HCT116 (cell line): ENCODE measurements around the gene TMEM144. TPM values are rescaled to one million over a fixed set of nuclear protein-coding genes. Genes with fewer than 3 reads are reported as not detected.

Source experiments
- ATAC-seq: fragments of 200-7000 bp; cut with Tn5 transposase; 2 replicates; pipeline ENCODE4 v1.9.1; 2020; ENCODE audit warnings: mild to moderate bottlenecking, moderate library complexity
- BruUV-seq: library from RNA; stranded (reverse); fragments of 400-500 nt; replicated peaks from 2 replicates; lab custom pipeline; 2021; lab: Mats Ljungman, UMichigan
- CTCF ChIA-PET: fragments of 300-600 bp; sonication (Branson Sonifier 250); formaldehyde crosslinking; loops from one replicate; lab custom pipeline; 2021; ENCODE audit warnings: antibody characterized with exemption; lab: Charles Lee
- POLR2A ChIA-PET: fragments of 300-600, 350-600 bp; sonication (Branson Sonifier 250); formaldehyde crosslinking; loops from one replicate; lab custom pipeline; 2021; ENCODE audit warnings: antibody characterized with exemption; lab: Charles Lee
- RAD21 ChIA-PET, 2 experiments: fragments of 300-600 bp; sonication (Branson Sonifier 250); formaldehyde crosslinking; loops; one replicate each; lab custom pipeline; 2023; ENCODE audit warnings: low total read pairs in 2 of 2; ENCODE audit not compliant: uncharacterized antibody in 2 of 2, unreplicated experiment in 2 of 2, low non-redundant PET in 1 of 2; lab: Charles Lee
- DNase-seq: peaks from one replicate; pipeline ENCODE4 v3.0.0-alpha.2; 2010; ENCODE audit warnings: low read depth, low spot score
- H2AFZ ChIP-seq: fragments of 200-600 bp; shearing (Covaris generic), sonication (generic); 2 replicates; pipeline ENCODE4 v1.6.1; 2017; ENCODE audit warnings: low read depth, mixed run types, mixed read lengths, antibody characterized with exemption, low read length; ENCODE audit not compliant: poor library complexity, severe bottlenecking
- H3K27ac ChIP-seq: 2 replicates; pipeline ENCODE4 v1.5.1; 2012; ENCODE audit warnings: low read depth, low read length
- H3K27me3 ChIP-seq: fragments of 200-600 bp; sonication (generic); 2 replicates; pipeline ENCODE4 v1.6.1; 2016; ENCODE audit warnings: mixed run types, low read length, mixed read lengths; ENCODE audit not compliant: insufficient read depth
- H3K36me3 ChIP-seq, 2 experiments: fragments of 200-500 bp in 1 of 2; fragments of 200-600 bp in 1 of 2; sonication (Bioruptor generic) in 1 of 2; sonication (generic) in 1 of 2; 2 replicates each; pipeline versions ENCODE4 v1.5.1 to v1.6.1; 2014 to 2016; ENCODE audit warnings: low read length in 2 of 2, inconsistent platforms in 1 of 2, mixed read lengths in 1 of 2, mixed run types in 1 of 2; ENCODE audit not compliant: insufficient read depth in 2 of 2, control insufficient read depth in 1 of 2
- H3K4me1 ChIP-seq, 2 experiments: fragments of 200-600 bp in 1 of 2; sonication (generic) in 1 of 2; 2 replicates each; pipeline versions ENCODE4 v1.5.1 to v1.6.1; 2012 to 2017; ENCODE audit warnings: low read length in 2 of 2, inconsistent platforms in 1 of 2, mild to moderate bottlenecking in 1 of 2, mixed read lengths in 1 of 2, mixed run types in 1 of 2, moderate library complexity in 1 of 2; ENCODE audit not compliant: insufficient read depth in 2 of 2, control insufficient read depth in 1 of 2
- H3K4me2 ChIP-seq: fragments of 200-600 bp; sonication (generic); 2 replicates; pipeline ENCODE4 v1.6.1; 2017; ENCODE audit warnings: mixed run types, low read length, mixed read lengths
- H3K4me3 ChIP-seq, 2 experiments: fragments of 200-600 bp in 1 of 2; sonication (generic) in 1 of 2; replicated peaks in 1 of 2; 2 replicates each; pipeline ENCODE4 v1.5.1; 2011 to 2016; ENCODE audit warnings: low read length in 2 of 2, control low read depth in 1 of 2, low read depth in 1 of 2, mild to moderate bottlenecking in 1 of 2, mixed read lengths in 1 of 2, mixed run types in 1 of 2
- H3K79me2 ChIP-seq: fragments of 200-600 bp; sonication (generic); 2 replicates; pipeline ENCODE4 v1.6.1; 2017; ENCODE audit warnings: mild to moderate bottlenecking, mixed run types, low read length, moderate library complexity, mixed read lengths; ENCODE audit not compliant: insufficient read depth
- H3K9ac ChIP-seq: fragments of 200-600 bp; sonication (generic); 2 replicates; pipeline ENCODE4 v1.6.1; 2016; ENCODE audit warnings: low read length, mixed read lengths
- H3K9me2 ChIP-seq: fragments of 200-600 bp; sonication (generic), shearing (Covaris generic); 2 replicates; pipeline ENCODE4 v1.6.1; 2017; ENCODE audit warnings: mixed run types, mild to moderate bottlenecking, moderate library complexity; ENCODE audit not compliant: insufficient read depth
- H3K9me3 ChIP-seq, 2 experiments: fragments of 200-500 bp in 1 of 2; fragments of 200-600 bp in 1 of 2; sonication (Bioruptor generic) in 1 of 2; sonication (generic) in 1 of 2; 2 replicates each; pipeline ENCODE4 v1.6.1; 2014 to 2017; ENCODE audit warnings: low read length in 2 of 2, mixed read lengths in 2 of 2, inconsistent platforms in 1 of 2, low read depth in 1 of 2, mild to moderate bottlenecking in 1 of 2, mixed run types in 1 of 2, moderate library complexity in 1 of 2; ENCODE audit not compliant: control insufficient read depth in 1 of 2, insufficient read depth in 1 of 2
- H4K20me1 ChIP-seq: fragments of 200-600 bp; sonication (generic), shearing (Covaris generic); 2 replicates; pipeline ENCODE4 v1.6.1; 2017; ENCODE audit warnings: mixed run types, mild to moderate bottlenecking, moderate library complexity; ENCODE audit not compliant: insufficient read depth
- CBX3 ChIP-seq: IDR thresholded peaks from 2 replicates; pipeline ENCODE4 v1.6.1; 2012; ENCODE audit warnings: low read depth
- EGR1 ChIP-seq: IDR thresholded peaks from 2 replicates; pipeline ENCODE4 v1.6.1; 2012; ENCODE audit warnings: low read depth
- EZH2 ChIP-seq: fragments of 200-600 bp; sonication (generic); IDR thresholded peaks from 2 replicates; pipeline ENCODE4 v1.6.1; 2017; ENCODE audit warnings: antibody characterized with exemption, mixed run types
- SRF ChIP-seq: IDR thresholded peaks from 2 replicates; pipeline ENCODE4 v1.6.1; 2012; ENCODE audit warnings: low read depth
- YY1 ChIP-seq: IDR thresholded peaks from 2 replicates; pipeline ENCODE4 v1.6.1; 2011; ENCODE audit warnings: low read length, low read depth, moderate library complexity, mild to moderate bottlenecking; ENCODE audit not compliant: insufficient replicate concordance; ENCODE audit errors: extremely low read depth
- intact Hi-C: fragments of 100-400 bp; cut with micrococcal nuclease; formaldehyde crosslinking; loops from 2 replicates; pipeline ENCODE4 v1.10.0; 2022
- total RNA-seq: library from RNA; stranded (reverse); gene quantifications from one replicate; pipeline ENCODE4 v1.2.1, GENCODE V29; 2021; ENCODE audit not compliant: unreplicated experiment
- TF ChIP-seq, protein P1 (sequence below): IDR thresholded peaks from 2 replicates; pipeline ENCODE4 v1.6.1; 2012
- TF ChIP-seq, protein P2 (sequence below): IDR thresholded peaks from 2 replicates; pipeline ENCODE4 v1.6.1; 2012; ENCODE audit warnings: low read depth

Gene TMEM144
- total RNA-seq, 1 experiment from 2014 or later = 12.9 TPM

DNA sequence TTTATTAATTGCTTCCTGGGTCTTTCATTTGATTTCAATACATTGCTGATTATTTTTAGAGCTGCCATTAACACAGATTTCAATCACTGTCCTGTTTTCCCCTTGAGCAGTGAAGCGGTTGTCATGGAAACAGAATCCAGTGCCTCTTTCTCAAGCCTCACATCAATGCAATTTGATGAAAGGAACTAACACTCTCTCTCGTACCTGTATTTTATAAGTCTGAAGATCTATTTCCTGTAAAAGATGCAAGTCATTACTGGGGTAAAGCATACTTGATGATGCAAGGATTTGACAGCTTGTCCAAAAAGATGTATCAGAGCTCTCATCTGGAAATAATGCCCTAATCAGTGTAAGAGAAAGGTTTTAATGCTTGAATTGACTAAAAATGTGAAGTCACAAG is 19.6 kb upstream of the TMEM144 start:
- RAD21 ChIA-PET = no interaction called here
- POLR2A ChIA-PET = no interaction called here
- ATAC-seq = no peak
- Histone ChIP-seq H3K4me3 (no peak overlapping the region), H3K9me2 (no peaks in the 10 kb centered on the region), H3K27me3 (no peaks in the 10 kb centered on the region), H4K20me1 (no peaks in the 10 kb centered on the region), H3K9me3 (no peaks in the 10 kb centered on the region), H3K4me2 (no peak overlapping the region), H3K36me3 (no peaks in the 10 kb centered on the region), H3K9ac (no peak overlapping the region), H3K27ac (no peak overlapping the region), H3K79me2 (no peaks in the 10 kb centered on the region), H2AFZ (no peak overlapping the region), H3K4me1 (no peaks in the 10 kb centered on the region)
- intact Hi-C loops = loop anchor here (10.0 kb wide), 1 partner anchor 434 kb away; no protein-coding TSS in a partner anchor
- CTCF ChIA-PET = no interaction called here
- DNase-seq = no peak
- BruUV-seq = no TSS peak
- TF ChIP-seq EZH2 (no peak), CBX3 (no peak), YY1 (no peak), EGR1 (no peak), SRF (no peak)
- TF ChIP-seq, protein P1, sequence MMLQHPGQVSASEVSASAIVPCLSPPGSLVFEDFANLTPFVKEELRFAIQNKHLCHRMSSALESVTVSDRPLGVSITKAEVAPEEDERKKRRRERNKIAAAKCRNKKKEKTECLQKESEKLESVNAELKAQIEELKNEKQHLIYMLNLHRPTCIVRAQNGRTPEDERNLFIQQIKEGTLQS = no peak
- TF ChIP-seq, protein P2, sequence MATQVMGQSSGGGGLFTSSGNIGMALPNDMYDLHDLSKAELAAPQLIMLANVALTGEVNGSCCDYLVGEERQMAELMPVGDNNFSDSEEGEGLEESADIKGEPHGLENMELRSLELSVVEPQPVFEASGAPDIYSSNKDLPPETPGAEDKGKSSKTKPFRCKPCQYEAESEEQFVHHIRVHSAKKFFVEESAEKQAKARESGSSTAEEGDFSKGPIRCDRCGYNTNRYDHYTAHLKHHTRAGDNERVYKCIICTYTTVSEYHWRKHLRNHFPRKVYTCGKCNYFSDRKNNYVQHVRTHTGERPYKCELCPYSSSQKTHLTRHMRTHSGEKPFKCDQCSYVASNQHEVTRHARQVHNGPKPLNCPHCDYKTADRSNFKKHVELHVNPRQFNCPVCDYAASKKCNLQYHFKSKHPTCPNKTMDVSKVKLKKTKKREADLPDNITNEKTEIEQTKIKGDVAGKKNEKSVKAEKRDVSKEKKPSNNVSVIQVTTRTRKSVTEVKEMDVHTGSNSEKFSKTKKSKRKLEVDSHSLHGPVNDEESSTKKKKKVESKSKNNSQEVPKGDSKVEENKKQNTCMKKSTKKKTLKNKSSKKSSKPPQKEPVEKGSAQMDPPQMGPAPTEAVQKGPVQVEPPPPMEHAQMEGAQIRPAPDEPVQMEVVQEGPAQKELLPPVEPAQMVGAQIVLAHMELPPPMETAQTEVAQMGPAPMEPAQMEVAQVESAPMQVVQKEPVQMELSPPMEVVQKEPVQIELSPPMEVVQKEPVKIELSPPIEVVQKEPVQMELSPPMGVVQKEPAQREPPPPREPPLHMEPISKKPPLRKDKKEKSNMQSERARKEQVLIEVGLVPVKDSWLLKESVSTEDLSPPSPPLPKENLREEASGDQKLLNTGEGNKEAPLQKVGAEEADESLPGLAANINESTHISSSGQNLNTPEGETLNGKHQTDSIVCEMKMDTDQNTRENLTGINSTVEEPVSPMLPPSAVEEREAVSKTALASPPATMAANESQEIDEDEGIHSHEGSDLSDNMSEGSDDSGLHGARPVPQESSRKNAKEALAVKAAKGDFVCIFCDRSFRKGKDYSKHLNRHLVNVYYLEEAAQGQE = no peak
